HepG2 (cell line): ENCODE results near the gene SERHL2. TPM values are rescaled to one million over a fixed set of nuclear protein-coding genes. Genes with fewer than 3 reads are reported as not detected.

ENCODE experiments used
- ATAC-seq: fragments of 200-7000 bp; cut with Tn5 transposase; 3 replicates; pipeline ENCODE4 v1.9.1; 2020; ENCODE audit warnings: mild to moderate bottlenecking, moderate library complexity
- BruUV-seq: library from RNA; stranded (reverse); fragments of 400-500 nt; replicated peaks from 2 replicates; lab custom pipeline; 2021; lab: Mats Ljungman, UMichigan
- CTCF ChIA-PET: fragments of 300-600 bp; formaldehyde crosslinking; extraction: SDS; loops from one replicate; lab custom pipeline; 2021; ENCODE audit warnings: low total read pairs, inconsistent platforms, low intra/inter-chr PET ratio; lab: Yijun Ruan, JAX
- POLR2A ChIA-PET: fragments of 350-600 bp; sonication (Branson Sonifier 250); formaldehyde crosslinking; loops from one replicate; lab custom pipeline; 2020; ENCODE audit warnings: antibody characterized with exemption, inconsistent platforms; lab: Yijun Ruan, JAX
- DNase-seq: peaks from one replicate; pipeline ENCODE4 v3.0.0-alpha.2; 2015; ENCODE audit warnings: low spot score
- FAIRE-seq: peaks from 3 replicates; lab custom pipeline; 2011; peaks lifted over from hg19 to GRCh38; lab: Jason Lieb, UNC
- H2AFZ ChIP-seq: one replicate; pipeline ENCODE4 v1.6.1; 2011; ENCODE audit warnings: low read length, inconsistent platforms
- H3K27ac ChIP-seq: fragments of 300-600 bp; 3 replicates; pipeline ENCODE4 v1.8.0; 2011; ENCODE audit warnings: mixed run types, mild to moderate bottlenecking, mixed read lengths, low read length, inconsistent platforms; ENCODE audit not compliant: insufficient read depth; ENCODE audit errors: extremely low read length
- H3K27me3 ChIP-seq, 2 experiments: fragments of 200-600 bp in 1 of 2; 2 replicates in 1 of 2; 3 replicates in 1 of 2; pipeline versions ENCODE4 v1.6.0 to v1.8.0; 2011; ENCODE audit warnings: low read length in 2 of 2, mild to moderate bottlenecking in 2 of 2, moderate library complexity in 2 of 2, inconsistent platforms in 1 of 2; ENCODE audit not compliant: insufficient read depth in 2 of 2, control insufficient read depth in 1 of 2
- H3K36me3 ChIP-seq, 2 experiments: fragments of 200-600 bp in 1 of 2; replicated peaks in 1 of 2; 2 replicates in 1 of 2; 3 replicates in 1 of 2; pipeline versions ENCODE4 v1.5.1 to v1.8.0; 2011; ENCODE audit warnings: low read length in 2 of 2, inconsistent platforms in 1 of 2; ENCODE audit not compliant: insufficient read depth in 2 of 2, control insufficient read depth in 1 of 2
- H3K4me1 ChIP-seq: 2 replicates; pipeline ENCODE4 v1.5.1; 2012; ENCODE audit warnings: low read length, inconsistent platforms; ENCODE audit not compliant: insufficient read depth
- H3K4me2 ChIP-seq: 2 replicates; pipeline ENCODE4 v1.6.0; 2011; ENCODE audit warnings: low read depth, low read length, inconsistent platforms
- H3K4me3 ChIP-seq, 3 experiments: fragments of 200-600 bp in 1 of 3; sonication (generic), shearing (Covaris generic) in 1 of 3; replicated peaks in 1 of 3; 2 replicates each; pipeline ENCODE4 v1.5.1; 2011 to 2016; ENCODE audit warnings: low read length in 3 of 3, inconsistent platforms in 2 of 3, low read depth in 2 of 3, mild to moderate bottlenecking in 2 of 3, control low read depth in 1 of 3, mixed read lengths in 1 of 3; ENCODE audit not compliant: insufficient read depth in 1 of 3
- H3K79me2 ChIP-seq: one replicate; pipeline ENCODE4 v1.6.1; 2011; ENCODE audit warnings: low read length, inconsistent platforms; ENCODE audit not compliant: insufficient read depth
- H3K9ac ChIP-seq: 2 replicates; pipeline ENCODE4 v1.6.0; 2011; ENCODE audit warnings: mild to moderate bottlenecking, low read depth, low read length, inconsistent platforms; ENCODE audit not compliant: insufficient read depth
- H3K9me3 ChIP-seq: 2 replicates; pipeline ENCODE4 v1.5.1; 2012; ENCODE audit warnings: mild to moderate bottlenecking, low read length
- H4K20me1 ChIP-seq: 2 replicates; pipeline ENCODE4 v1.6.0; 2011; ENCODE audit warnings: inconsistent platforms, mild to moderate bottlenecking, low read length, moderate library complexity; ENCODE audit not compliant: insufficient read depth
- CBFB ChIP-seq: sonication (generic); formaldehyde crosslinking; IDR thresholded peaks from 2 replicates; pipeline ENCODE4 v1.4.0; 2020; ENCODE audit warnings: missing genetic modification reagents
- CBX2 ChIP-seq, 2 experiments: fragments of 200-600 bp in 1 of 2; sonication (generic); formaldehyde crosslinking in 1 of 2; IDR thresholded peaks; 2 replicates each; pipeline versions ENCODE4 v1.7.0 to v1.8.1; 2018 to 2022; ENCODE audit warnings: low read depth in 2 of 2, low read length in 1 of 2, mild to moderate bottlenecking in 1 of 2, missing genetic modification reagents in 1 of 2
- FIP1L1 ChIP-seq: fragments of 200-400 bp; formaldehyde crosslinking; IDR thresholded peaks from 2 replicates; pipeline ENCODE4 v1.6.1; 2018; ENCODE audit warnings: low read depth, mild to moderate bottlenecking, low read length, moderate library complexity, borderline replicate concordance; ENCODE audit not compliant: insufficient read depth
- HIVEP1 ChIP-seq: sonication (generic); formaldehyde crosslinking; IDR thresholded peaks from 2 replicates; pipeline ENCODE4 v1.4.0; 2020; ENCODE audit warnings: mild to moderate bottlenecking, missing genetic modification reagents
- MAZ ChIP-seq, 2 experiments: sonication (generic) in 1 of 2; formaldehyde crosslinking in 1 of 2; IDR thresholded peaks; 2 replicates each; pipeline versions ENCODE4 v1.5.0 to v1.6.1; 2012 to 2020; ENCODE audit warnings: low read depth in 2 of 2, mild to moderate bottlenecking in 2 of 2, borderline replicate concordance in 1 of 2, improper control_type of control experiment in 1 of 2, low read length in 1 of 2, missing genetic modification reagents in 1 of 2, moderate library complexity in 1 of 2
- NFKB2 ChIP-seq: sonication (generic); formaldehyde crosslinking; IDR thresholded peaks from 2 replicates; pipeline ENCODE4 v1.4.0; 2020; ENCODE audit warnings: missing genetic modification reagents, borderline replicate concordance
- RARA ChIP-seq: IDR thresholded peaks from 2 replicates; pipeline ENCODE4 v1.6.1; 2016; ENCODE audit warnings: missing genetic modification reagents, missing compliant biosample characterization
- SRSF4 ChIP-seq: fragments of 200-400 bp; formaldehyde crosslinking; IDR thresholded peaks from one replicate; pipeline ENCODE4 v1.6.1; 2018; ENCODE audit warnings: mild to moderate bottlenecking, low read depth, low read length, moderate library complexity; ENCODE audit not compliant: poor library complexity, severe bottlenecking
- ZBTB21 ChIP-seq: sonication (generic); formaldehyde crosslinking; IDR thresholded peaks from 2 replicates; pipeline ENCODE4 v1.4.0; 2020; ENCODE audit warnings: missing genetic modification reagents
- ZBTB7B ChIP-seq: sonication (generic); formaldehyde crosslinking; IDR thresholded peaks from 2 replicates; pipeline ENCODE4 v1.4.0; 2020; ENCODE audit warnings: missing genetic modification reagents
- ZNF121 ChIP-seq: sonication (generic); formaldehyde crosslinking; IDR thresholded peaks from 2 replicates; pipeline ENCODE4 v1.5.0; 2020; ENCODE audit warnings: mild to moderate bottlenecking, missing genetic modification reagents
- ZNF530 ChIP-seq: sonication (generic); formaldehyde crosslinking; IDR thresholded peaks from 2 replicates; pipeline ENCODE4 v1.5.0; 2020; ENCODE audit warnings: low read depth, mild to moderate bottlenecking, missing genetic modification reagents
- ZNF773 ChIP-seq: sonication (generic); formaldehyde crosslinking; IDR thresholded peaks from 2 replicates; pipeline ENCODE4 v1.4.0; 2020; ENCODE audit warnings: missing genetic modification reagents, borderline replicate concordance
- WGBS: methylation state at CpG from one replicate; pipeline ENCODE4 v1.1.6; 2017; ENCODE audit warnings: low lambda C conversion rate; 5-methylcytosine and 5-hydroxymethylcytosine counted together
- in situ Hi-C: cut with HindIII; loops from 2 replicates; pipeline ENCODE4 v1.10.0; 2017; ENCODE audit warnings: low pct_unique_long_range_greater_than_20kb; ENCODE audit not compliant: extremely low pct_ligation_motif_present
- intact Hi-C: fragments of 100-400 bp; cut with micrococcal nuclease; formaldehyde crosslinking; loops from one replicate; pipeline ENCODE4 v1.10.0; 2022; ENCODE audit not compliant: unreplicated experiment
- polyA plus RNA-seq, 8 experiments: library from polyadenylated mRNA; depleted of rRNA in 3 of 8; stranded (reverse) in 7 of 8; unstranded in 1 of 8; fragments of >200 nt; fragmentation: Illumina TruSeq in 4 of 8; extraction: Trizol in 4 of 8; gene quantifications; 2 replicates each; pipeline versions ENCODE4 v1.2.1 to v1.2.3, GENCODE V29; 2011 to 2016; ENCODE audit warnings: low read depth in 4 of 8, missing spikeins in 1 of 8, mixed read lengths in 1 of 8; ENCODE audit not compliant: insufficient read depth in 1 of 8
- total RNA-seq, 5 experiments: library from RNA; depleted of rRNA; stranded (reverse); fragments of >200 nt; fragmentation: Illumina TruSeq; extraction: Trizol; gene quantifications; 2 replicates each; pipeline ENCODE4 v1.2.3, GENCODE V29; 2016; ENCODE audit warnings: low read depth in 1 of 5

SERHL2 gene
- total and polyA plus RNA-seq, 2 of the 13 experiments (the other 11 are each of a cell fraction or from before 2014, with no cell fraction given): 1.0 to 1.8 TPM

GRCh38 chr22:42560381-42560780 lies 6.6 kb downstream of the SERHL2 start:
- BruUV-seq: no TSS peak
- no peak overlapping the region for H3K4me3 ChIP-seq
- no peaks in the 10 kb centered on the region for H3K79me2 ChIP-seq
- no peak for DNase-seq
- in situ Hi-C loops: no loop called here
- intact Hi-C loops: no loop called here
- no peak overlapping the region for H3K4me2 ChIP-seq
- H3K9ac ChIP-seq: no peak overlapping the region
- no peaks in the 10 kb centered on the region for H3K27me3 ChIP-seq
- 79% methylated on average over 5 of the region's 8 CpGs for WGBS
- no peak overlapping the region for H2AFZ ChIP-seq
- H3K9me3 ChIP-seq: no peaks in the 10 kb centered on the region
- POLR2A ChIA-PET: interaction anchor here (1.9 kb wide), 1 partner anchor 54 kb away, joined by 6 read pairs; the partner anchor contains the start of gene POLDIP3
- no peaks in the 10 kb centered on the region for H3K36me3 ChIP-seq
- H3K4me1 ChIP-seq: peaks cover 33% of the 10 kb centered on the region
- H4K20me1 ChIP-seq: no peaks in the 10 kb centered on the region
- no peak for TF ChIP-seq ZNF121 (CRISPR knock-in tag)
- TF ChIP-seq NFKB2 (CRISPR knock-in tag): no peak
- TF ChIP-seq MAZ (IDR thresholded peaks at IDR 0.05; ENCODE audit: borderline replicate concordance, low read depth, low read length): no peak
- no peak for TF ChIP-seq MAZ (CRISPR knock-in tag; IDR thresholded peaks at IDR 0.05; ENCODE audit: low read depth)
- no peak for TF ChIP-seq CBX2 (IDR thresholded peaks at IDR 0.05; ENCODE audit: low read depth, low read length)
- no peak for TF ChIP-seq CBX2 (CRISPR knock-in tag; IDR thresholded peaks at IDR 0.05; ENCODE audit: low read depth)
- TF ChIP-seq ZNF530: no peak
- no peak for TF ChIP-seq RARA (CRISPR knock-in tag)
- TF ChIP-seq FIP1L1: no peak
- no peak for TF ChIP-seq ZBTB7B (CRISPR knock-in tag)
- TF ChIP-seq ZNF773 (CRISPR knock-in tag): no peak
- no peak for TF ChIP-seq CBFB
- TF ChIP-seq SRSF4: no peak
- TF ChIP-seq ZBTB21: no peak
- TF ChIP-seq HIVEP1 (CRISPR knock-in tag): no peak
- TF ChIP-seq, all 625 proteins: peak for 0
- no peak overlapping the region for H3K27ac ChIP-seq
- no peak for FAIRE-seq
- ATAC-seq: no peak
- CTCF ChIA-PET: no interaction called here
